GM18499 (cell line): ENCODE measurements around the gene SESTD1.
"Not testable (repeated sequence)": the region's sequence is repeated elsewhere in the genome, so short reads cannot be mapped to it uniquely, and the experiment has no call there.

Experiments used
- ATAC-seq: cut with Tn5 transposase; IDR thresholded peaks from one replicate; pipeline ENCODE4 v1.9.1; 2021; ENCODE audit warnings: moderate number of reproducible peaks; ENCODE audit not compliant: insufficient read depth, unreplicated experiment

The SESTD1 gene

GRCh38 chr2:179201869-179202268 lies 62.8 kb downstream of the SESTD1 start:
- ATAC-seq, result no peak

DNA sequence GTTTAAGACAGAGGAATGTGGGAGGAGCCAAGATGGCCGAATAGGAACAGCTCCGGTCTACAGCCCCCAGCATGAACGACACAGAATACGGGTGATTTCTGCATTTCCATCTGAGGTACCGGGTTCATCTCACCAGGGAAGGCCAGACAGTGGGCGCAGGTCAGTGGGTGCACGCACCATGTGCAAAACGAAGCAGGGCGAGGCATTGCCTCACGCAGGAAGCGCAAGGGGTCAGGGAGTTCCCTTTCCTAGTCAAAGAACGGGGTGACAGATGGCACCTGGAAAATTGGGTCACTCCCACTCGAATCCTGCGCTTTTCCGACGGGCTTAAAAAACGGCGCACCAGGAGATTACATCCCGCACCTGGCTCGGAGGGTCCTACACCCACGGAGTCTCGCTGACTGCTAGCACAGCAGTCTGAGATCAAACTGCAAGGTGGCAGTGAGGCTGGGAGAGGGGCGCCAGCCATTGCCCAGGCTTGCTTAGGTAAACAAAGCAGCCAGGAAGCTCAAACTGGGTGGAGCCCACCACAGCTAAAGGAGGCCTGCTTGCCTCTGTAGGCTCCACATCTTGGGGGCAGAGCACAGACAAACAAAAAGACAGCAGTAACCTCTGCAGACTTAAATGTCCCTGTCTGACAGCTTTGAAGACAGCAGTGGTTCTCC lies 68.6 kb downstream of the SESTD1 start:
- ATAC-seq, result not testable (repeated sequence)

GRCh38 chr2:179195141-179195540 lies 69.5 kb downstream of the SESTD1 start:
- ATAC-seq, result no peak

- ATAC-seq, result no peak
Measured at GRCh38 chr2:179193759-179194394, 70.8 kb downstream of the SESTD1 start.

DNA sequence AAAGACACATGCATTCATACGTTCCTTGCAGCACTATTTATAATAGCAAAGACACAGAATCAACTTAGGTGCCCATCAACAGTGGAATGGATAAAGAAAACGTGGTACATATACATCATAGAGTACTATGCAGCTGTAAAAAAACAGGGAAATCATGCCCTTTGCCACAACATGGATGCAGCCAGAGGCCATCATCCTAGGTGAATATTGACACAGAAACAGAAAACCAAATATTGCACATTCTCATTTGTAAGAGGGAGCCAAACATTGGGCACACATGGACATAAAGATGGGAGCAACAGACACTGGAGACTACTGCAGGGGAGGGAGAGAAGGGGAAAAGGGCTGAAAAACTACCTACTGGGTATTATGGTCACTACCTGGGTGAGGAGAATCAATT lies 73.5 kb downstream of the SESTD1 start:
- no peak for ATAC-seq

DNA sequence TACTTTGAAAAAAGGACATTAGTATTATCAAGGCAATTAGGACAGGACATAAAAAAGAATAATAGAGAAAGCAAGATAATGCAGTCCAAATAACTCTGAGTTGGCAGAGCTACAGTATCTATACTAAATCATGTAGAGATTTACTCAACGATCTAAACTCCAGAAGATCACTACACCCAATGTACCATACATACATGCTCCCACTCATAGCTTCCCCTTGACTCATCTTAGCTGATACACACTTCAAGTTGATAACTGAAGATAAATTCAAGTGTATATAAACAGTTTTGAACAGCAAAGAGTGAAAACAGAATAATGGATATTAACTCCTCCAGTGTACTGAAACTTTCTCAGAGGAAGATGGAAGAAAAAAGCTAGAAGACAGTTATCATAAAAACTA lies 78.5 kb downstream of the SESTD1 start:
- no peak for ATAC-seq

- no peak for ATAC-seq
Measured at GRCh38 chr2:179184610-179185009, 80.0 kb downstream of the SESTD1 start.

DNA sequence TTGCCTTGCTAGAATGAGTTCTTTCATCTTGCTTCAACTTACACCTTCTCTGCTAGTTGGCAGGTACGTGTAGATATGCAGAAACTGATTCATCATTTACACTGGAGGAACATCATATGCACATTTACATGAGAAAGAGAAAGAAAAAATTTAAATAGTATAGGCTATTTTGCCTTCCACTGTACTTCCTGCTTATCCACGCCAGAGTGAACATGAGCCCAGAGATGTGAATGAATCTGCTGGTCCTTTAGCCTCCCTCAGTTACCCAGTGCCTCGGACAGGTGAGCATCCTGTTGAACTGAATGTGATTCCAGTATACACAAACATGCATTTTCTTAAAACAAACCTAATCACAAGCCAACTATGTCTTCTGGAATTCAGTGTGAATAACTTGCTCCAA lies 83.6 kb downstream of the SESTD1 start:
- ATAC-seq, result no peak

- no peak for ATAC-seq
Measured at GRCh38 chr2:179180242-179180641, 84.4 kb downstream of the SESTD1 start.

DNA sequence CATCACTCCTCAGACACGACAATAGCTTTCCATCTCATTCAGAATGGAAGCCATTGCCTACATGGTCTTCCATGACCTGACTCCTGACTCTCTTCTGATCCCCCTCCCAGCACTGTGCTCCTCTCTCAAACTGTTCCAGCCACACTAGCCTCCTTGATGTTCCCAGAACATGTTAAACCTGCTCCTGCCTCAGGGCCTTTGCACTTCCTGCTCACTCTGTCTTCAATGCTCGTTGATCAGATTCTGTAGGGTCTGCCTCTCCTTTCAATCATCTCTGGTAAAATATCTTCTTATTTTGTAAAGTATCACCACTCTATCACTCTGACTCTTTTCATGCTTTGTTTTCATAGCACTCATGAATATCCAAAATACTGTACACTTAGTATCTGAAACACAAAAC lies 84.9 kb downstream of the SESTD1 start:
- no peak for ATAC-seq

DNA sequence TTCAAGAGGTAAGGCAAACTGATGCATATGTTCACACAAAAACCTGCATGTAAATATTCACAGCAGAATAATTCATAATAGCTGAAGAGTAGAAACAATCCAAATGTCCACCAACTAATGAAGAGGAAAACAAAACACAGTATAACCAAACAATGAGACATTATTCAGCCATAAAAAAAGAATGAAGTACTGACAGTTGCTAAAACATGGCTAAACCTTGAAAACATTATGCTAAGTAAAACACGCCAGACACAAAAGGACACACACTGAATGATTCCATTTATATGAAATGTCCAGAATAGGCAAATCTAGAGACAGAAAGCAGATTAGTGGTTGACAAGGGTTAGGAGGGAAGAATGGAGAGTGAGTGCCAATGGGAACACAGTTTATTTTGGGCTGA lies 86.9 kb downstream of the SESTD1 start:
- no peak for ATAC-seq

- no peak for ATAC-seq
Measured at GRCh38 chr2:179174240-179174639, 90.4 kb downstream of the SESTD1 start.

- ATAC-seq, result no peak
Measured at GRCh38 chr2:179172894-179173293, 91.7 kb downstream of the SESTD1 start.

- ATAC-seq, result no peak
Measured at GRCh38 chr2:179171371-179171770, 93.3 kb downstream of the SESTD1 start.

- ATAC-seq, result no peak
Measured at GRCh38 chr2:179170901-179171300, 93.7 kb downstream of the SESTD1 start.

DNA sequence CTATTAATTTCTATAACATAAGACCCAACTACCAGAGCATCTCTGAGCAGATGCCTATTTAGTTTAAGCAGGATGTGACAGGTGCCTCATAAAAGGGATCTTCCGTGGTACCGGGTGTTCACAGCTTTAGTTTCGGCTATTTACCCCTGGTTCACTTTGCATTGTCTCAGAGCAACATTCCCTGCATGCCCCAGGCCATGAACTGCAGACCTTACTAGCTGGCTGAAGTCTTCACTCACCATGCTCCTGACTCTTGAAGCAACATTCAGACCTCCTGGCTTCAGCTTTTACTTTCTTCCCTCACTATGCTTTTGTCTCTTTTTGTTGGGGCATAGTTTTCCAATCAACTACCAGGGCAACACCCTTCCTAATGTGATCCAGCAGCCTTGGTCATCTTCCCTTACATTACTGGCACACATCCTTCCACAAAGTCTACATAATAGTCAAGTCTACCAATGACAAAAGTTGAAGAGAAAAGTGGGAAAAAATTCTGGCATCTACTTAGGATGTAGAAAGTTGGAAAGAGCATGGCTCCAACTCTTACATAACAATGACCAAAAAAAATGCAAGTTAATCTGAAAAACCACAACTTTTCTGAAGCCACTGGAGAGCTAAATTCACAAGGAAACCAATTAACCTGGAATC lies 99.2 kb downstream of the SESTD1 start:
- ATAC-seq, result no peak

GRCh38 chr2:179141206-179141605 lies 123.4 kb downstream of the SESTD1 start:
- ATAC-seq, result no peak

GRCh38 chr2:179140571-179140970 lies 124.1 kb downstream of the SESTD1 start:
- ATAC-seq, result no peak

GRCh38 chr2:179139506-179139905 lies 125.1 kb downstream of the SESTD1 start:
- no peak for ATAC-seq

DNA sequence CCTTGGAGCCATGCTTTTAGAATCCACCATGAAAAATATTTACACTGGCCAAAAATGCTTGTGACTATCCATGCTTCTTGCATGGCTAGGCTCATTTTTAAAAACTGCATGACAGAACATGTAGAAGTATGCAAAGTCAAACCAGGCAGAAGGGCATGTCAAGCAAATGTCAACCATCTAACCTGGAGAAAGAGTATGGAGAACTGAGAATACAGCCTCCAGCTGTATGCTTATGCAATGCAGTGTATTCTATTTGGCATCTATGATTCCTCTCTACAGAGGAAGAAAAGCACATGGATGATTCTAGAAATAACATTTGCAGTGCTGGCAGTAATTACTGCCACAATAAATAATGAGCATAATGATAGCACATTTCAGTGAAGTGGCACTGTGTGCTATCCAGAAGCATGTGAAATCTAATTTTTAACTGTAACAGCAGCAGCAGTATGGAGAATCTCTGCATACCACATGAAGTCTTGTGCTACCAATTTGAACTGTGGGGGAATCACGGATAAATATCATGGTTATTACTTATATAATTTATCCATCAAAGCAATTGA lies 127.4 kb downstream of the SESTD1 start:
- no peak for ATAC-seq

DNA sequence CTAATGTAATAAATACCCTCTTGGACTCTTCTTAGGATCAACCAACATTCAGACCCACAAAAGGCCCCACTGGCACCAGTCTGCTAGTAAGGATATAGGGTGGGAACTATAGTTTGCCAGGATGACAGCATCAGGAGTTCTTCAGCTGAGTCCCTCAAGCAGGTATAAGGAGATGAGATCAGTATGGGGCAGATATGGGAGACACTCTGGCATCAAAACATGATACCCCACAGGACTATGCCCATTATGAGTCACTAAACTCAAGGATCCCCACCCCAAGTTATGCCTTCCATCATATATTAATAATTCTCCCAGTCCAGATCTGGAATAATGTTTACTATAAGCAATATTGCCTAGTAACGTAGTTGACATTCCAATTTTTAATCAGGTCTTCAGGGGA lies 131.6 kb downstream of the SESTD1 start:
- no peak for ATAC-seq
